Stimulated activated CD4-positive, alpha-beta T cell treated with anti-CD3 and anti-CD28 coated beads, Interleukin-1b, Interleukin-23, amount 100 ng/mL, for 1 hour (primary cell): Measurements from ENCODE around the gene COMMD10.
"Not testable (repeated sequence)": the region's sequence is repeated elsewhere in the genome, so short reads cannot be mapped to it uniquely, and the experiment has no call there.

Experiments used
- DNase-seq, 2 donors: peaks; one replicate each; pipeline ENCODE4 v3.0.0-alpha.2; 2020; ENCODE audit warnings: low read depth in 2 of 2

COMMD10 gene

GRCh38 chr5:116097301-116097700, 12.5 kb downstream of the COMMD10 start:
- no peak for DNase-seq

GRCh38 chr5:116098998-116099397, 14.2 kb downstream of the COMMD10 start:
- DNase-seq: no peak

- DNase-seq: not testable (repeated sequence)
Observed at GRCh38 chr5:116104941-116105340, 20.1 kb downstream of the COMMD10 start.

GRCh38 chr5:116115163-116115562, 30.3 kb downstream of the COMMD10 start:
- no peak for DNase-seq

- DNase-seq: no peak
Observed at GRCh38 chr5:116130471-116130870, 45.6 kb downstream of the COMMD10 start.

GRCh38 chr5:116130976-116131375, 46.2 kb downstream of the COMMD10 start:
- DNase-seq: no peak

- no peak for DNase-seq
Observed at GRCh38 chr5:116133281-116133680, 48.5 kb downstream of the COMMD10 start.

- DNase-seq: no peak
Observed at GRCh38 chr5:116135344-116135743, 50.5 kb downstream of the COMMD10 start.

GRCh38 chr5:116137544-116138378, 52.9 kb downstream of the COMMD10 start:
- DNase-seq: no peak

- no peak for DNase-seq
Observed at GRCh38 chr5:116142495-116142894, 57.7 kb downstream of the COMMD10 start.

GRCh38 chr5:116144103-116144502, 59.3 kb downstream of the COMMD10 start:
- DNase-seq: no peak

GRCh38 chr5:116144991-116145390, 60.2 kb downstream of the COMMD10 start:
- no peak for DNase-seq

GRCh38 chr5:116145416-116145815, 60.6 kb downstream of the COMMD10 start:
- DNase-seq: no peak

- DNase-seq: no peak
Observed at GRCh38 chr5:116152169-116152568, 67.3 kb downstream of the COMMD10 start.

GRCh38 chr5:116153687-116154174, 68.9 kb downstream of the COMMD10 start:
- no peak for DNase-seq

- no peak for DNase-seq
Observed at GRCh38 chr5:116154252-116154651, 69.4 kb downstream of the COMMD10 start.

GRCh38 chr5:116154931-116155330, 70.1 kb downstream of the COMMD10 start:
- no peak for DNase-seq

GRCh38 chr5:116157902-116158301, 73.1 kb downstream of the COMMD10 start:
- DNase-seq: no peak

GRCh38 chr5:116159006-116159405, 74.2 kb downstream of the COMMD10 start:
- DNase-seq: no peak

- DNase-seq: no peak
Observed at GRCh38 chr5:116174111-116174510, 89.3 kb downstream of the COMMD10 start.

GRCh38 chr5:116176121-116176520, 91.3 kb downstream of the COMMD10 start:
- no peak for DNase-seq

GRCh38 chr5:116178925-116179324, 94.1 kb downstream of the COMMD10 start:
- no peak for DNase-seq

- DNase-seq: no peak
Observed at GRCh38 chr5:116209166-116209565, 124.3 kb downstream of the COMMD10 start.

- DNase-seq: no peak
Observed at GRCh38 chr5:116212225-116212624, 127.4 kb downstream of the COMMD10 start.
